Measurements from ENCODE around the gene PRR9. TPM values are rescaled to one million over a fixed set of nuclear protein-coding genes. Genes with fewer than 3 reads are reported as not detected.

The PRR9 gene
- total and polyA plus RNA-seq, 2 experiments from 2014 or later, result not detected

DNA sequence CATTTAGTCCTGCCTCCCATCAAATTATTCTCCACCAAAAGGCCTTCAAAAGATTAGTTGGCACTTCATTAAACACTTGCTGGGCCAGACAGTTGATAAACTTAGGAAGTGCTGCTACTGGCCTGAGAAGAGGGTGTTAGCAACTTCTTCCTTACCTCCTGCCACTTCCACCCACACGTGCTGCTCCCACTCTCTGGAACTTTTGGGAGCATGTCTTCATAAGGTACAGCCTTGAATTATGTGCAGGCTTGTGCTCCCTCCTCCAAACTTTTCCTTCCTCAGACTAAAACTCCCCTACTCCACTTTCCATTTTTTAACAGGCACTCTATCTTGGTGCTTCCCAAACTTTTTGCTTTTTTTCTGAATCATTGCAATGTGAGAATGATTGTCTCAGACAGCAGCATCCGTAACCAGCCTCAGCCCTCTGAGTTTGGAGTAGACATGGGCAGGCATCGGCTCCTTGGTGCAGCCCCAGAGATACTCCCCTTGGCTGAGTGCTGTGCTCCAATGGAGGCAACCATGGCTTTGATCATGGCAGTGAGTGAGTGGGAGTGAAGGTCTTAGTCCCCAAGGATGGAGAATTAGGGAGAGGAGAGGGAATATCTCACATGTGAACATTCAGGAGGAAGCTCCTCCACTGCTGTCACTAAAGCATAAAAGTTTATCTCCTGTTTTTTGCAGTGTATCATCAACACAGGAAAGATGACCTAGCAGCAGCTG lies 22.9 kb upstream of the PRR9 start:
- DNase-seq (ENCODE audit: low spot score), result no peak
- Mint-ChIP-seq H3K4me3 (no peak overlapping the region), H3K27me3 (ENCODE audit: insufficient read depth, low read depth, poor library complexity) (no peaks in the 10 kb centered on the region), H3K36me3 (ENCODE audit: low read depth) (no peaks in the 10 kb centered on the region; the same call in 2 of the 3 replicates), H3K4me1 (peaks cover 6% of the 10 kb centered on the region; the same call in 2 of the 3 replicates), H3K9me3 (peaks cover 9% of the 10 kb centered on the region), H3K27ac (no peak overlapping the region)
- H3K4me2 ChIP-seq, result no peak overlapping the region
- 0 out of 2 replicates have a peak, but pooled peaks cover 4% of the 10 kb centered on the region for H3K9me2 ChIP-seq (ENCODE audit: insufficient read depth)
- H3K4me3 ChIP-seq, result no peak overlapping the region
- H2AFZ ChIP-seq, result no peak overlapping the region
- no peak overlapping the region for H3K27ac ChIP-seq (ENCODE audit: low read depth)
- no peak for ATAC-seq
- no peaks in the 10 kb centered on the region for H3F3A ChIP-seq (replicated peaks; ENCODE audit: low read depth)
- no peaks in the 10 kb centered on the region for H3K4me1 ChIP-seq (ENCODE audit: insufficient read depth)
- TF ChIP-seq, protein P1, sequence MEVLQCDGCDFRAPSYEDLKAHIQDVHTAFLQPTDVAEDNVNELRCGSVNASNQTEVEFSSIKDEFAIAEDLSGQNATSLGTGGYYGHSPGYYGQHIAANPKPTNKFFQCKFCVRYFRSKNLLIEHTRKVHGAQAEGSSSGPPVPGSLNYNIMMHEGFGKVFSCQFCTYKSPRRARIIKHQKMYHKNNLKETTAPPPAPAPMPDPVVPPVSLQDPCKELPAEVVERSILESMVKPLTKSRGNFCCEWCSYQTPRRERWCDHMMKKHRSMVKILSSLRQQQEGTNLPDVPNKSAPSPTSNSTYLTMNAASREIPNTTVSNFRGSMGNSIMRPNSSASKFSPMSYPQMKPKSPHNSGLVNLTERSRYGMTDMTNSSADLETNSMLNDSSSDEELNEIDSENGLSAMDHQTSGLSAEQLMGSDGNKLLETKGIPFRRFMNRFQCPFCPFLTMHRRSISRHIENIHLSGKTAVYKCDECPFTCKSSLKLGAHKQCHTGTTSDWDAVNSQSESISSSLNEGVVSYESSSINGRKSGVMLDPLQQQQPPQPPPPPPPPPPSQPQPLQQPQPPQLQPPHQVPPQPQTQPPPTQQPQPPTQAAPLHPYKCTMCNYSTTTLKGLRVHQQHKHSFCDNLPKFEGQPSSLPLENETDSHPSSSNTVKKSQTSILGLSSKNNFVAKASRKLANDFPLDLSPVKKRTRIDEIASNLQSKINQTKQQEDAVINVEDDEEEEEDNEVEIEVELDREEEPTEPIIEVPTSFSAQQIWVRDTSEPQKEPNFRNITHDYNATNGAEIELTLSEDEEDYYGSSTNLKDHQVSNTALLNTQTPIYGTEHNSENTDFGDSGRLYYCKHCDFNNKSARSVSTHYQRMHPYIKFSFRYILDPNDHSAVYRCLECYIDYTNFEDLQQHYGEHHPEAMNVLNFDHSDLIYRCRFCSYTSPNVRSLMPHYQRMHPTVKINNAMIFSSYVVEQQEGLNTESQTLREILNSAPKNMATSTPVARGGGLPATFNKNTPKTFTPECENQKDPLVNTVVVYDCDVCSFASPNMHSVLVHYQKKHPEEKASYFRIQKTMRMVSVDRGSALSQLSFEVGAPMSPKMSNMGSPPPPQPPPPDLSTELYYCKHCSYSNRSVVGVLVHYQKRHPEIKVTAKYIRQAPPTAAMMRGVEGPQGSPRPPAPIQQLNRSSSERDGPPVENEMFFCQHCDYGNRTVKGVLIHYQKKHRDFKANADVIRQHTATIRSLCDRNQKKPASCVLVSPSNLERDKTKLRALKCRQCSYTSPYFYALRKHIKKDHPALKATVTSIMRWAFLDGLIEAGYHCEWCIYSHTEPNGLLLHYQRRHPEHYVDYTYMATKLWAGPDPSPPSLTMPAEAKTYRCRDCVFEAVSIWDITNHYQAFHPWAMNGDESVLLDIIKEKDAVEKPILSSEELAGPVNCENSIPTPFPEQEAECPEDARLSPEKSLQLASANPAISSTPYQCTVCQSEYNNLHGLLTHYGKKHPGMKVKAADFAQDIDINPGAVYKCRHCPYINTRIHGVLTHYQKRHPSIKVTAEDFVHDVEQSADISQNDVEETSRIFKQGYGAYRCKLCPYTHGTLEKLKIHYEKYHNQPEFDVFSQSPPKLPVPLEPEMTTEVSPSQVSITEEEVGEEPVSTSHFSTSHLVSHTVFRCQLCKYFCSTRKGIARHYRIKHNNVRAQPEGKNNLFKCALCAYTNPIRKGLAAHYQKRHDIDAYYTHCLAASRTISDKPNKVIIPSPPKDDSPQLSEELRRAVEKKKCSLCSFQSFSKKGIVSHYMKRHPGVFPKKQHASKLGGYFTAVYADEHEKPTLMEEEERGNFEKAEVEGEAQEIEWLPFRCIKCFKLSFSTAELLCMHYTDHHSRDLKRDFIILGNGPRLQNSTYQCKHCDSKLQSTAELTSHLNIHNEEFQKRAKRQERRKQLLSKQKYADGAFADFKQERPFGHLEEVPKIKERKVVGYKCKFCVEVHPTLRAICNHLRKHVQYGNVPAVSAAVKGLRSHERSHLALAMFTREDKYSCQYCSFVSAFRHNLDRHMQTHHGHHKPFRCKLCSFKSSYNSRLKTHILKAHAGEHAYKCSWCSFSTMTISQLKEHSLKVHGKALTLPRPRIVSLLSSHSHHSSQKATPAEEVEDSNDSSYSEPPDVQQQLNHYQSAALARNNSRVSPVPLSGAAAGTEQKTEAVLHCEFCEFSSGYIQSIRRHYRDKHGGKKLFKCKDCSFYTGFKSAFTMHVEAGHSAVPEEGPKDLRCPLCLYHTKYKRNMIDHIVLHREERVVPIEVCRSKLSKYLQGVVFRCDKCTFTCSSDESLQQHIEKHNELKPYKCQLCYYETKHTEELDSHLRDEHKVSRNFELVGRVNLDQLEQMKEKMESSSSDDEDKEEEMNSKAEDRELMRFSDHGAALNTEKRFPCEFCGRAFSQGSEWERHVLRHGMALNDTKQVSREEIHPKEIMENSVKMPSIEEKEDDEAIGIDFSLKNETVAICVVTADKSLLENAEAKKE (CRISPR knock-in tag; IDR thresholded peaks at IDR 0.05), result no peak
- TF ChIP-seq, protein P2, sequence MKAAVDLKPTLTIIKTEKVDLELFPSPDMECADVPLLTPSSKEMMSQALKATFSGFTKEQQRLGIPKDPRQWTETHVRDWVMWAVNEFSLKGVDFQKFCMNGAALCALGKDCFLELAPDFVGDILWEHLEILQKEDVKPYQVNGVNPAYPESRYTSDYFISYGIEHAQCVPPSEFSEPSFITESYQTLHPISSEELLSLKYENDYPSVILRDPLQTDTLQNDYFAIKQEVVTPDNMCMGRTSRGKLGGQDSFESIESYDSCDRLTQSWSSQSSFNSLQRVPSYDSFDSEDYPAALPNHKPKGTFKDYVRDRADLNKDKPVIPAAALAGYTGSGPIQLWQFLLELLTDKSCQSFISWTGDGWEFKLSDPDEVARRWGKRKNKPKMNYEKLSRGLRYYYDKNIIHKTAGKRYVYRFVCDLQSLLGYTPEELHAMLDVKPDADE (IDR thresholded peaks at IDR 0.05), result no peak
- TF ChIP-seq ZNF114 (CRISPR knock-in tag; IDR thresholded peaks at IDR 0.05) (no peak), EZH2phosphoT487 (IDR thresholded peaks at IDR 0.05; ENCODE audit: unreplicated experiment) (no peak), CREB1 (CRISPR knock-in tag; IDR thresholded peaks at IDR 0.05; ENCODE audit: low read depth) (no peak)
- TF ChIP-seq, protein P3, sequence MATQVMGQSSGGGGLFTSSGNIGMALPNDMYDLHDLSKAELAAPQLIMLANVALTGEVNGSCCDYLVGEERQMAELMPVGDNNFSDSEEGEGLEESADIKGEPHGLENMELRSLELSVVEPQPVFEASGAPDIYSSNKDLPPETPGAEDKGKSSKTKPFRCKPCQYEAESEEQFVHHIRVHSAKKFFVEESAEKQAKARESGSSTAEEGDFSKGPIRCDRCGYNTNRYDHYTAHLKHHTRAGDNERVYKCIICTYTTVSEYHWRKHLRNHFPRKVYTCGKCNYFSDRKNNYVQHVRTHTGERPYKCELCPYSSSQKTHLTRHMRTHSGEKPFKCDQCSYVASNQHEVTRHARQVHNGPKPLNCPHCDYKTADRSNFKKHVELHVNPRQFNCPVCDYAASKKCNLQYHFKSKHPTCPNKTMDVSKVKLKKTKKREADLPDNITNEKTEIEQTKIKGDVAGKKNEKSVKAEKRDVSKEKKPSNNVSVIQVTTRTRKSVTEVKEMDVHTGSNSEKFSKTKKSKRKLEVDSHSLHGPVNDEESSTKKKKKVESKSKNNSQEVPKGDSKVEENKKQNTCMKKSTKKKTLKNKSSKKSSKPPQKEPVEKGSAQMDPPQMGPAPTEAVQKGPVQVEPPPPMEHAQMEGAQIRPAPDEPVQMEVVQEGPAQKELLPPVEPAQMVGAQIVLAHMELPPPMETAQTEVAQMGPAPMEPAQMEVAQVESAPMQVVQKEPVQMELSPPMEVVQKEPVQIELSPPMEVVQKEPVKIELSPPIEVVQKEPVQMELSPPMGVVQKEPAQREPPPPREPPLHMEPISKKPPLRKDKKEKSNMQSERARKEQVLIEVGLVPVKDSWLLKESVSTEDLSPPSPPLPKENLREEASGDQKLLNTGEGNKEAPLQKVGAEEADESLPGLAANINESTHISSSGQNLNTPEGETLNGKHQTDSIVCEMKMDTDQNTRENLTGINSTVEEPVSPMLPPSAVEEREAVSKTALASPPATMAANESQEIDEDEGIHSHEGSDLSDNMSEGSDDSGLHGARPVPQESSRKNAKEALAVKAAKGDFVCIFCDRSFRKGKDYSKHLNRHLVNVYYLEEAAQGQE (IDR thresholded peaks at IDR 0.05; ENCODE audit: unreplicated experiment), result no peak
- H3K27me3 ChIP-seq (ENCODE audit: insufficient read depth), result no peaks in the 10 kb centered on the region
- no peaks in the 10 kb centered on the region for H4K20me1 ChIP-seq (replicated peaks; ENCODE audit: insufficient read depth)
- no peaks in the 10 kb centered on the region for H3K79me2 ChIP-seq (replicated peaks; ENCODE audit: insufficient read depth)
- H3K36me3 ChIP-seq (ENCODE audit: insufficient read depth), result no peaks in the 10 kb centered on the region
